AG09319 (cell line): ENCODE measurements around the gene CSHL1.

Experiments used
- DNase-seq: peaks from one replicate; pipeline ENCODE4 v3.0.0-alpha.2; 2010; ENCODE audit warnings: low read depth; ENCODE audit errors: extremely low read depth
- TF ChIP-seq, protein P1 (sequence below): IDR thresholded peaks from 2 replicates; pipeline ENCODE4 v1.5.1; 2011; ENCODE audit warnings: low read depth, mild to moderate bottlenecking, inconsistent platforms, low read length, moderate library complexity

The CSHL1 gene

DNA sequence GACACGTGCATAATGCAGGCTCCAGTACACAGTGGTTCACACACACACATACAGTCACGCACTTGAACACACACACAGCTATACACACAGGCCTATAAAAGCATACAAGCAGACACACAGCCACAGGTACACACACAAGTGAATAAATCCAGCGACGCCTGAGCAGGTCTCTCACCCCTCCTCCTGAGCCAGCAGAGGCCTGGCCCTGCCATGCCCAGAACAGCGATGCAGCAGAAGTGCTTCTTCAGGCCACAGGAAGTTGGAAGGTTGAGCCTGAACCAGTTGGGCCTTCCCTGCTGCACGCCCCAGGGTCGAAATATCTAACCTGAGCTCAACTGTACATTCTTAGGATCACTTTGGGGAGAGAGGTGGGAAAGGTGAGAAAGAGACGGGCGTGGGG is 28.3 kb upstream of the CSHL1 start:
- DNase-seq: no peak
- TF ChIP-seq, protein P1, sequence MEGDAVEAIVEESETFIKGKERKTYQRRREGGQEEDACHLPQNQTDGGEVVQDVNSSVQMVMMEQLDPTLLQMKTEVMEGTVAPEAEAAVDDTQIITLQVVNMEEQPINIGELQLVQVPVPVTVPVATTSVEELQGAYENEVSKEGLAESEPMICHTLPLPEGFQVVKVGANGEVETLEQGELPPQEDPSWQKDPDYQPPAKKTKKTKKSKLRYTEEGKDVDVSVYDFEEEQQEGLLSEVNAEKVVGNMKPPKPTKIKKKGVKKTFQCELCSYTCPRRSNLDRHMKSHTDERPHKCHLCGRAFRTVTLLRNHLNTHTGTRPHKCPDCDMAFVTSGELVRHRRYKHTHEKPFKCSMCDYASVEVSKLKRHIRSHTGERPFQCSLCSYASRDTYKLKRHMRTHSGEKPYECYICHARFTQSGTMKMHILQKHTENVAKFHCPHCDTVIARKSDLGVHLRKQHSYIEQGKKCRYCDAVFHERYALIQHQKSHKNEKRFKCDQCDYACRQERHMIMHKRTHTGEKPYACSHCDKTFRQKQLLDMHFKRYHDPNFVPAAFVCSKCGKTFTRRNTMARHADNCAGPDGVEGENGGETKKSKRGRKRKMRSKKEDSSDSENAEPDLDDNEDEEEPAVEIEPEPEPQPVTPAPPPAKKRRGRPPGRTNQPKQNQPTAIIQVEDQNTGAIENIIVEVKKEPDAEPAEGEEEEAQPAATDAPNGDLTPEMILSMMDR: no peak

- no peak for DNase-seq
- TF ChIP-seq, protein P1: no peak
Measured at GRCh38 chr17:63937920-63938319, 26.9 kb upstream of the CSHL1 start.

- DNase-seq: no peak
- TF ChIP-seq, protein P1: no peak
Measured at GRCh38 chr17:63937319-63937718, 26.3 kb upstream of the CSHL1 start.

DNA sequence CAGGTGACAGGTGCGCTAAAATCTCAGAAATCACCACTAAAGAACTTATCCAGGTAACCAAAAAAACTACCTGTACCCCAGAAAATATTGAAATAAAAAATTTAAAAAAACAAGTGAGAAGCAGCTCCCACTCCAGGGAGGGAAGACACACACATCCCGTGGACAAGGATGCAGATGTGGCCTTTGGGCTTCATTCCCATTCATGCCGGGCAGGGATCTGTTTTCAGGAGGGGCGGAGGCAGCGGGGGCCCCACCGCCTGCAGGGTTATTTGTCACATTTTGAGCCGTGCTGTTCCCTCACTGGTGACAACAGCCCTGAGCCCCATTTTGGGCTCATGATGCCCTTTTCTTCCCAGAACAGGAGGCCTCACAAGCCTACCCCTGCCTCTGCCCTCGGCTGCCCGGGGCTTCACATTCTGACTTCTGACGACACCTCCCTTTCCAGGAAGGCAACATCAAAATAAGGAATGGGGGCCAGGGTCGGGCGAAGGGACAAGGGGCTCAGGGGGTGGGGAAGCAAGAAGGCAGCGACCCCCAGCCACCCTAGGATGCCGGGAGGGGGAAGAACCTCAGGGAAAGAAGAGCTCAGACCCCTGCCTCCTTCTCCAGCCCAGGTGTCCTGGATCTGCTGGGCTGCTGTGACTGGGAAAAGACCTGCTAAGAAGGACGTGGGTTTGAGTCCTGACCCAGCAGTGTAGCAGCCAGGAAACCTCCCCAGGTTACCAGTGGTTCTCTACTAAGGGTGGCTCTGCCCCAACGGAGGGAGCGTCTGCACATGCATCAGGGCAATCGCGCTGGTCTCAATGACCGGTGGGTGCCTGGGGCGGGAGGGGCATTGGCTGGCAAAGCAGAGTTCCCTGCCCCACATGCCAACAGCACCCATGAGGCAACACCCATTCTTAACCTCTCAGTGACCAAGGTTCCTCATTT is 23.4 kb upstream of the CSHL1 start:
- no peak for DNase-seq
- TF ChIP-seq, protein P1: no peak

DNA sequence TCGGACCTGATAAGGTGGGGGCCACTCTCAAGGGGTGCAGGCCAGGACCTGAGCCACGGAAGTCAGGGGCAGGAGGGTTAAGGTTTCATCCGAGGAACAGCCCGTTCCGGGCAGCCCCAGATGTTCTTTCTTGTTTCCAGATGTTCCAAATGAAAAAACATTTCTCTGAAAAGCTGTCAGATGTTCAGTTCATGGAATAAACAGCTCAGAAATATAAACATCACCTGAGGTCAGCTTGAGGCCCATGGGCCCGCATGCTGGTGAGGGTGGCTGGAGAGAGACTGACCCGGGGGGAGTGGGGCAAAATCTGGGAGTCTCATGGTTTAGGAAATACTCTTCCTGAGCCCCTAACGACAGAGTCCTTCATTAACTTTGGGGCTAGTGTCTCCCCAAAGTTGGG is 22.5 kb upstream of the CSHL1 start:
- TF ChIP-seq, protein P1: no peak
- DNase-seq: no peak

GRCh38 chr17:63932721-63933120 is 21.7 kb upstream of the CSHL1 start:
- TF ChIP-seq, protein P1: no peak
- no peak for DNase-seq

DNA sequence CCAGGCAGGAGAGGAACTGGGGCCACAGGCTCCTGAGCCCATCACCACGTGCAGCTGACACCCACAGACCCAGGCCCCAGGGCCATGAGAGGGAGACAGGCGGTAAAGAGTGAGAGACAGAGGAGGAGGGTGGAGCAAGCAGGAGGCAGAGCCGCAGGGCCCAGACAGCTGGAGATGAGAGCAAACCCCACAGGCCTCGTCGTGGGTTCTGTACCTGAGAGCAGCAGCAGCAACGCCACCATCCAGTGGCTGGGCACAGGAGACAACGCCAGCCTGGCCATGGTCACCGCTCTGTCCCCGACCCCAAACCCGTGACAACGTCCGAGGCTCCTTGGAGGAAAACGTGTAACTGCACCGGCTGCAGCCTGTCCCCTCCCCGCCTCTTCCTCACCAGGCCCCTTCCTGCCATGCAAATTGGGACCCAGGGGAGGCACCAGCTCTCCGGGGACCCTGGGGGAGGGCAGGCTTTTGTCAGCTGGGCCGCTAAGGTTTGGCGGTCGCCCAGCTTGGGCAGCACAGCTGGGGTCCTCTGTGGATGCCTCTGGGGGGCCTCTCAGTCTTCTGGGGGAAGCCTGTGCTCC is 21.0 kb upstream of the CSHL1 start, which contains the start of gene CD79B:
TSS of gene CD79B (minus strand) at position 351 of the 581 bp plus-strand sequence. CDS start at position 281, 70 bp downstream.
- no peak for DNase-seq
- TF ChIP-seq, protein P1: no peak
